Central memory CD8-positive, alpha-beta T cell (primary cell): ENCODE results near the gene FRMD4A.

Experiments
- ATAC-seq: fragments of 150-1000 bp; cut with Tn5 transposase; replicated peaks from 2 replicates; pipeline ENCODE4 v1.10.0; 2022; ENCODE audit warnings: mild to moderate bottlenecking, moderate FRiP score, moderate number of reproducible peaks; ENCODE audit not compliant: poor library complexity, severe bottlenecking; ENCODE audit errors: extremely low read depth
- DNase-seq, 2 donors: peaks; one replicate each; pipeline ENCODE4 v3.0.0; 2021; ENCODE audit warnings: low spot score in 2 of 2
- H3K27ac Mint-ChIP-seq: one replicate; pipeline ENCODE4 v1.8.0; 2022; ENCODE audit warnings: low read depth, mild to moderate bottlenecking, moderate library complexity, mixed read lengths
- H3K27me3 Mint-ChIP-seq: one replicate; pipeline ENCODE4 v1.8.0; 2022; ENCODE audit warnings: mixed read lengths
- H3K36me3 Mint-ChIP-seq: one replicate; pipeline ENCODE4 v1.8.0; 2022; ENCODE audit warnings: mild to moderate bottlenecking, moderate library complexity, mixed read lengths; ENCODE audit not compliant: insufficient read depth
- H3K4me1 Mint-ChIP-seq: one replicate; pipeline ENCODE4 v1.8.0; 2022; ENCODE audit warnings: mixed read lengths
- H3K4me3 Mint-ChIP-seq: one replicate; pipeline ENCODE4 v1.8.0; 2022; ENCODE audit warnings: mild to moderate bottlenecking, moderate library complexity, mixed read lengths
- H3K9me3 Mint-ChIP-seq: one replicate; pipeline ENCODE4 v1.8.0; 2022; ENCODE audit warnings: mixed read lengths

FRMD4A gene

GRCh38 chr10:14184841-14185315, 145.8 kb downstream of the FRMD4A start:
- Mint-ChIP-seq H3K27ac (peak overlapping the region; percentile 99), H3K36me3 (peaks cover 17% of the 10 kb centered on the region), H3K9me3 (no peaks in the 10 kb centered on the region), H3K4me3 (peak overlapping the region; percentile 78), H3K27me3 (peaks cover 33% of the 10 kb centered on the region), H3K4me1 (peaks cover 24% of the 10 kb centered on the region)
- ATAC-seq (peak; percentile 72), DNase-seq (peak in 1 of 2 donors; percentile 52)

GRCh38 chr10:14182781-14183180, 147.9 kb downstream of the FRMD4A start:
- no peaks in the 10 kb centered on the region for H3K9me3 Mint-ChIP-seq
- ATAC-seq (no peak), DNase-seq (no peak)
- H3K27ac Mint-ChIP-seq: no peak overlapping the region
- no peak overlapping the region for H3K4me3 Mint-ChIP-seq
- peaks cover 17% of the 10 kb centered on the region for H3K36me3 Mint-ChIP-seq
- peaks cover 24% of the 10 kb centered on the region for H3K4me1 Mint-ChIP-seq
- peaks cover 54% of the 10 kb centered on the region for H3K27me3 Mint-ChIP-seq

GRCh38 chr10:14181567-14181936, 149.2 kb downstream of the FRMD4A start:
- Mint-ChIP-seq H3K4me1 (peaks cover 21% of the 10 kb centered on the region), H3K9me3 (no peaks in the 10 kb centered on the region), H3K36me3 (peaks cover 16% of the 10 kb centered on the region), H3K27ac (no peak overlapping the region), H3K4me3 (no peak overlapping the region), H3K27me3 (peaks cover 66% of the 10 kb centered on the region)
- ATAC-seq (no peak), DNase-seq (no peak)

GRCh38 chr10:14180911-14181566, 149.7 kb downstream of the FRMD4A start:
- H3K4me1 Mint-ChIP-seq: peaks cover 16% of the 10 kb centered on the region
- peaks cover 12% of the 10 kb centered on the region for H3K36me3 Mint-ChIP-seq
- no peak for DNase-seq
- peaks cover 71% of the 10 kb centered on the region for H3K27me3 Mint-ChIP-seq
- H3K27ac Mint-ChIP-seq: no peak overlapping the region
- H3K9me3 Mint-ChIP-seq: no peaks in the 10 kb centered on the region
- no peak for ATAC-seq
- H3K4me3 Mint-ChIP-seq: no peak overlapping the region

- DNase-seq (no peak), ATAC-seq (no peak)
- Mint-ChIP-seq H3K9me3 (no peaks in the 10 kb centered on the region), H3K4me1 (peaks cover 4% of the 10 kb centered on the region), H3K4me3 (no peak overlapping the region), H3K36me3 (peaks cover 2% of the 10 kb centered on the region), H3K27me3 (peaks cover 89% of the 10 kb centered on the region), H3K27ac (no peak overlapping the region)
These were observed 151.5 kb downstream of the FRMD4A start for GRCh38 chr10:14179251-14179650.

GRCh38 chr10:14173706-14174594, 156.8 kb downstream of the FRMD4A start:
- no peak for DNase-seq
- Mint-ChIP-seq H3K4me1 (peaks cover 16% of the 10 kb centered on the region), H3K9me3 (no peaks in the 10 kb centered on the region), H3K4me3 (peak overlapping the region; percentile 62), H3K27me3 (peaks cover 83% of the 10 kb centered on the region), H3K36me3 (no peaks in the 10 kb centered on the region), H3K27ac (no peak overlapping the region)
- ATAC-seq: peak; percentile 54

GRCh38 chr10:14173391-14173705, 157.4 kb downstream of the FRMD4A start:
- Mint-ChIP-seq H3K9me3 (no peaks in the 10 kb centered on the region), H3K27me3 (peaks cover 83% of the 10 kb centered on the region), H3K36me3 (no peaks in the 10 kb centered on the region), H3K4me3 (peak overlapping the region; percentile 62), H3K27ac (no peak overlapping the region), H3K4me1 (peaks cover 16% of the 10 kb centered on the region)
- DNase-seq (no peak), ATAC-seq (peak; percentile 81)

GRCh38 chr10:14172336-14172950, 158.3 kb downstream of the FRMD4A start:
- peaks cover 16% of the 10 kb centered on the region for H3K4me1 Mint-ChIP-seq
- H3K27ac Mint-ChIP-seq: no peak overlapping the region
- H3K9me3 Mint-ChIP-seq: no peaks in the 10 kb centered on the region
- no peaks in the 10 kb centered on the region for H3K36me3 Mint-ChIP-seq
- DNase-seq (no peak), ATAC-seq (no peak)
- peaks cover 83% of the 10 kb centered on the region for H3K27me3 Mint-ChIP-seq
- no peak overlapping the region for H3K4me3 Mint-ChIP-seq

- DNase-seq: no peak
- Mint-ChIP-seq H3K4me3 (no peak overlapping the region), H3K4me1 (peaks cover 16% of the 10 kb centered on the region), H3K9me3 (no peaks in the 10 kb centered on the region), H3K36me3 (no peaks in the 10 kb centered on the region), H3K27me3 (peaks cover 83% of the 10 kb centered on the region), H3K27ac (no peak overlapping the region)
- ATAC-seq: no peak
These were observed 159.4 kb downstream of the FRMD4A start for GRCh38 chr10:14171336-14171735.

GRCh38 chr10:14163377-14164086, 167.2 kb downstream of the FRMD4A start:
- H3K4me3 Mint-ChIP-seq: no peak overlapping the region
- DNase-seq (no peak), ATAC-seq (no peak)
- H3K36me3 Mint-ChIP-seq: no peaks in the 10 kb centered on the region
- H3K9me3 Mint-ChIP-seq: no peaks in the 10 kb centered on the region
- no peak overlapping the region for H3K27ac Mint-ChIP-seq
- no peaks in the 10 kb centered on the region for H3K4me1 Mint-ChIP-seq
- peaks cover 85% of the 10 kb centered on the region for H3K27me3 Mint-ChIP-seq

- Mint-ChIP-seq H3K4me3 (no peak overlapping the region), H3K27me3 (peaks cover 85% of the 10 kb centered on the region)
- DNase-seq: no peak
These were observed 167.9 kb downstream of the FRMD4A start for GRCh38 chr10:14162629-14163344.

GRCh38 chr10:14162061-14162460, 168.7 kb downstream of the FRMD4A start:
- Mint-ChIP-seq H3K36me3 (no peaks in the 10 kb centered on the region), H3K4me3 (no peak overlapping the region), H3K4me1 (no peaks in the 10 kb centered on the region), H3K9me3 (no peaks in the 10 kb centered on the region), H3K27ac (no peak overlapping the region), H3K27me3 (peaks cover 85% of the 10 kb centered on the region)
- no peak for ATAC-seq
- no peak for DNase-seq

More at GRCh38 chr10:14162629-14163344, 167.9 kb downstream of the FRMD4A start:
- Mint-ChIP-seq H3K27ac (no peak overlapping the region), H3K4me1 (no peaks in the 10 kb centered on the region), H3K36me3 (no peaks in the 10 kb centered on the region), H3K9me3 (no peaks in the 10 kb centered on the region)
- no peak for ATAC-seq
